Astrocyte of the spinal cord (primary cell): ENCODE data around the gene YY2.
"Not testable (repeated sequence)": the region's sequence is repeated elsewhere in the genome, so short reads cannot be mapped to it uniquely, and the experiment has no call there.

Source experiments
- DNase-seq: peaks from one replicate; pipeline ENCODE4 v3.0.0; 2011; ENCODE audit warnings: low read depth, low spot score
- H3K4me3 ChIP-seq: 2 replicates; pipeline ENCODE4 v1.5.1; 2011; ENCODE audit warnings: low read depth, mild to moderate bottlenecking, low read length, moderate library complexity
- in situ Hi-C: cut with HindIII; loops from 2 replicates; pipeline ENCODE4 v1.10.0; 2017; ENCODE audit warnings: low sequenced_read_pairs
- TF ChIP-seq, protein P1 (sequence below): IDR thresholded peaks from 2 replicates; pipeline ENCODE4 v1.5.1; 2012; ENCODE audit warnings: low read depth, mild to moderate bottlenecking, low read length, inconsistent platforms

The YY2 gene

DNA sequence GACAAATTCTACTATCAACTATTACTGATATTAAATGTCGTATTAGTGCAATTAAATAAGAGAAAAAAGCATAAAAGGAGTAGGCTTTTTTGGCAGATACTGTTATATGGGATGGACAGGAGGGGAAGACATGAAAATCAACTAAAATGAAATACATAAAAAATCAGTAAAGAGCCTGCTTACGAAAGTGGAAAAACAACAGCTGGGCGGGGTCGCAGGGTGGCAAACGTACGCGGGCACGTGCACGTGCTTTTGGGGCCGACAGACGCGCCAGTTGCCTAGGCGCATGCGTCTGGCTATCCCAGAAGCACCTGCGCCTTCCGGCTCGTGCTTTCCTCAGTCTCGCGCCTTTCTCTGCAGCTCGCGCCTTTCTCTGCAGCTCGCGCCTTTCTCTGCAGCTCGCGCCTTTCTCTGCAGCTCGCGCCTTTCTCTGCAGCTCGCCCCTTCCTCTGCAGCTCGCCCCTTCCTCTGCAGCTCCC is at the start of gene YY2:
TSS of gene YY2 (plus strand) at position 51 of the 479 bp plus-strand sequence. CDS start 498 bp downstream, outside the sequence.
- DNase-seq: no peak
- in situ Hi-C loops: no loop called here
- H3K4me3 ChIP-seq: no peak within 1 kb of the TSS
- TF ChIP-seq, protein P1, sequence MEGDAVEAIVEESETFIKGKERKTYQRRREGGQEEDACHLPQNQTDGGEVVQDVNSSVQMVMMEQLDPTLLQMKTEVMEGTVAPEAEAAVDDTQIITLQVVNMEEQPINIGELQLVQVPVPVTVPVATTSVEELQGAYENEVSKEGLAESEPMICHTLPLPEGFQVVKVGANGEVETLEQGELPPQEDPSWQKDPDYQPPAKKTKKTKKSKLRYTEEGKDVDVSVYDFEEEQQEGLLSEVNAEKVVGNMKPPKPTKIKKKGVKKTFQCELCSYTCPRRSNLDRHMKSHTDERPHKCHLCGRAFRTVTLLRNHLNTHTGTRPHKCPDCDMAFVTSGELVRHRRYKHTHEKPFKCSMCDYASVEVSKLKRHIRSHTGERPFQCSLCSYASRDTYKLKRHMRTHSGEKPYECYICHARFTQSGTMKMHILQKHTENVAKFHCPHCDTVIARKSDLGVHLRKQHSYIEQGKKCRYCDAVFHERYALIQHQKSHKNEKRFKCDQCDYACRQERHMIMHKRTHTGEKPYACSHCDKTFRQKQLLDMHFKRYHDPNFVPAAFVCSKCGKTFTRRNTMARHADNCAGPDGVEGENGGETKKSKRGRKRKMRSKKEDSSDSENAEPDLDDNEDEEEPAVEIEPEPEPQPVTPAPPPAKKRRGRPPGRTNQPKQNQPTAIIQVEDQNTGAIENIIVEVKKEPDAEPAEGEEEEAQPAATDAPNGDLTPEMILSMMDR: no peak

- no peak for DNase-seq
- no peak overlapping the region for H3K4me3 ChIP-seq
- TF ChIP-seq, protein P1: no peak
- in situ Hi-C loops: no loop called here
Measured at GRCh38 chrX:21806691-21807090, 49.1 kb upstream of the YY2 start.

GRCh38 chrX:21811832-21812231 is 44.0 kb upstream of the YY2 start:
- in situ Hi-C loops: no loop called here
- DNase-seq: no peak
- TF ChIP-seq, protein P1: no peak
- no peak overlapping the region for H3K4me3 ChIP-seq

DNA sequence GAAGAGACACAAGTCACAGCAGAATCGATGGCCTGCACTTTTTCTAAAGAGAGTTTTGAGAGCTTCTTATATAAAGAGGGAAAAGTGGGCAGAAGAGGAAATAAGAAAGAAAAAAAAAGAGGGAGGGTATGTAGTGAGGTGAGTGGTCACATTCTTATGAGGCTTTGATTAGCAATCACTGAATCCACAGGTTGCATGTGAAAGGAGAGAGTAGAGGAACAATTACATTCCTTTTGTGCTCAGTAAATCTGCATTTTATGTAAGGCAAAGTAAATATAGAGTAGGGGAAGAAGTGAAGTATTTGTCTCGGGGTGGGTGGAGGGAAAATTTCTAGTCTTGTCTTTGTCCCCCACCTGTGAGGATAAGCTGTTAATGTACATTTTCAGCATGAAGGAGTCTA is 43.2 kb upstream of the YY2 start:
- no peak overlapping the region for H3K4me3 ChIP-seq
- in situ Hi-C loops: no loop called here
- TF ChIP-seq, protein P1: no peak
- no peak for DNase-seq

DNA sequence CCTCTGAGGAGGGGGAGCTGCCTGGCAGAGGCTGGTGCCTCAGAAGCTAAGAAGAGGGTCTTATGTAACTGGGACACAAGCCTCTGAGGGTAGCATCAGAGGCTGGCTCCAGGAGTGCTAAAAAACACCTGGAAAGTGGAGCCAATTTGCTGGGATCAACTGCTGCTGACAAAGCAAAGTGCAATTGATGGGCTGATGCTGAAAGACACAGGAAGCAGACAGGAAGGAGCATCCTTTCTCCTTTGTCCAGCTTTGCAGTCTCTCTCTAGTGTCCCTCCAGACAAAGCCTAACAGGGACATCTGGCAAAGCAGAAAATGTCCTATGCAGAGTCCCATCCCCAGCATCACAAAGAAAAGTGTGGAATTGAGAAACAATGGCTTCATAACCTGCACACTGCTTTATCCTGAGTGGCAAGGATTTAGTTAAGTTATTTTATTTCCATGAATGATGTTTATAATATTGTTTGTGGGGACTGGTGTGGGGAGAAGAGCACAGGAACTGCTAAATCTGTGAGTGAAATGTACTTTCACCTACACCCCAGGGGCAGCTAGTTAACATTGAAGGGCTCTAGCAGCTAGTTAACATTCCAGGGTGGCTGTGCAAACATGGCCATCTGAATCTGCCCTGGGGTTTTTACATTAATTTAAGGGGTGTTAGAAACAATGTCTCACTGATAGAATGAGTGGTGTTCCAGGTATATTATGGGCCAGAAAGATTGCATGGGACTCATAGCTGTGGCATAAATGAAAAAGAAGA is 42.0 kb upstream of the YY2 start:
- TF ChIP-seq, protein P1: no peak
- DNase-seq: no peak
- H3K4me3 ChIP-seq: no peak overlapping the region
- in situ Hi-C loops: no loop called here

DNA sequence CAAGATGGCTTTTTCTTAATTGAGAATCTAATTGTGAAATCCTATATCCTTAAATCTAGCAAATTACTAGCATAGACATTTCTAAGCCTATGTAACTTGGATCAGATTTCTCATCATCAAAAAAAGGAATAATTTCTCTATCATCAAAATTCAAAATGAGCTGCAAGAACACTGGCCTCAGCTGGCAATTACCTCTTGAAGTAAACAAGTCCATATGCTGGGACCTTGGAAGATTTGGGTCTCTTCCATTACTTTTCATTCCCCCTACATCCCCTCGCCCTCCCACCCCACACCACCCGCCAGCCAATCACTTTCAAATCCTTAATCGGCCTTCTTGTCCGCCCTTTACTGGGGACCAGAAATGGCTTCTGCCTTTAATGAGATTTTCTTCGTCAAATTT is 39.7 kb upstream of the YY2 start:
- in situ Hi-C loops: no loop called here
- no peak overlapping the region for H3K4me3 ChIP-seq
- TF ChIP-seq, protein P1: no peak
- DNase-seq: no peak

DNA sequence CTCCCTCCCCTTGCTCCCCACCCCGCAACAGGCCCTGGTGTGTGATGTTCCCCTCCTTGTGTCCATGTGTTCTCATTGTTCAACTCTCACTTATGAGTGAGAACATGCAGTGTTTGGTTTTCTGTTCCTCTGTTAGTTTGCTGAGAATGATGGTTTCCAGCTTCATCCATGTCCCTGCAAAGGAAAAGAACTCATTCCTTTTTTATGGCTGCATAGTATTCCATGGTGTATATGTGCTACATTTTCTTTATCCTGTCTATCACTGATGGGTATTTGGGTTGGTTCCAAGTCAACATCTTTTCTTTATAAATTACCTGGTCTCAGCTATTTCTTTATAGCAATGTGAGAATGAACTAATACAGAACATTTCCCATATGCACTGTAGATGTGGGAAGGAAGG is 35.6 kb upstream of the YY2 start:
- DNase-seq, H3K4me3 ChIP-seq, in situ Hi-C loops: not testable (repeated sequence)
